Mesenteric fat pad (tissue), 1 donor: ENCODE results near the gene MFSD12. TPM values are rescaled to one million over a fixed set of nuclear protein-coding genes. Genes with fewer than 3 reads are reported as not detected.
A peak's percentile ranks its signal among the peaks of the same experiment; 100 is the strongest.

ENCODE experiments used
- DNase-seq: peaks from one replicate; pipeline ENCODE4 v3.0.0-alpha.2; 2020; ENCODE audit warnings: low spot score
- long read RNA-seq: library from polyadenylated mRNA; unstranded; transcript quantifications from one replicate; pipeline ENCODE4 v2.0.0, GENCODE V29; 2020
- total RNA-seq: library from RNA; stranded (reverse); fragmentation: NEBNext Ultra II Directional; extraction: Animal tissue kit (Norgen Biotek cat#: 25700); gene quantifications from one replicate; pipeline ENCODE4 v1.2.1, GENCODE V29; 2021
- donor health status: DM: yes; HTN: yes; CAD: no.

MFSD12 gene
- 63.1 TPM for total RNA-seq
- long read RNA-seq, transcript MFSD12-201 (10 exons, 2,124 nt) = major isoform, 29 of 119 reads
- long read RNA-seq, partial matches to known transcripts = 56 of 119 reads
- long read RNA-seq, other reads (novel, unspliced or antisense) = 32 of 119 reads

DNA sequence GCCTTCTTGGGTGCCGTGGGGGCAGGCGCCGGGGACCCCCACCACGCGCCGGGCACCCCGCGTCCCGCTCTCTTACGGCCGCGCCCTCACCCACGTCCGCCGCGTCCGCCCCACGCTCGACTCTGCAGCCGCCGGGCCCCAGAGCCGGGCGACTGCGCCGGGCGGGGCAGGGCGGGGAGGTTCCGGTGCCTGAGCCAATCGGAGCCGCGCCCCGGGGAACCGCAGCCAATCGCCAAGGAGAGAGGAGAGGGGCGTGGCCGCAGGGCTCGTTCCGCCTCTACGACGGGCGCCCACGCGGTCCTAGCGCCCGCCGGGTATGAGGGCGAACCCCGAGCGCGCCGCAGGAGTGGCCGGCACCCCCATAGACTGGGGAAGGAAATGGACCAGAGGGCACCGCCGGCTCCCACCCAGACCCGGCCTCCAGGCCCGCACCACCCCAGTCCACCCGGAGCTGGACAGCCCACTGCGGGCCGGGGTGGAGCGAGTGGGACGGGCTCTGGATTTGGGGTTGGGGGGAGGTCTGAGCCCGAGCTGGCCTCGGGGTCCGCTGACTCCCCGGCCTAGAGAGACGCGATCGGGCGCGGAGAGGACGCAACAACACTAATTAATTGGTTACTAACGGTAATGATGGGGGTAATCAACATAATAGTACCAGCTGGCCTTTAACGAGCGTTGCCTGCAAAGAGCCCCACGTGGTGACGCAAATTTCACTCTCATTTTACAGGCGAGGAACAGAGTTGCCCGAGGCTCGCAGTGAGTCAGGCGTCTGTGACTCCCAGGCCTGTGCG, at the start of gene MFSD12:
MFSD12 (minus strand) TSS at position 126 of the 788 bp plus-strand sequence. CDS start 183 bp downstream, outside the sequence.
- peak; percentile 98 for DNase-seq

DNA sequence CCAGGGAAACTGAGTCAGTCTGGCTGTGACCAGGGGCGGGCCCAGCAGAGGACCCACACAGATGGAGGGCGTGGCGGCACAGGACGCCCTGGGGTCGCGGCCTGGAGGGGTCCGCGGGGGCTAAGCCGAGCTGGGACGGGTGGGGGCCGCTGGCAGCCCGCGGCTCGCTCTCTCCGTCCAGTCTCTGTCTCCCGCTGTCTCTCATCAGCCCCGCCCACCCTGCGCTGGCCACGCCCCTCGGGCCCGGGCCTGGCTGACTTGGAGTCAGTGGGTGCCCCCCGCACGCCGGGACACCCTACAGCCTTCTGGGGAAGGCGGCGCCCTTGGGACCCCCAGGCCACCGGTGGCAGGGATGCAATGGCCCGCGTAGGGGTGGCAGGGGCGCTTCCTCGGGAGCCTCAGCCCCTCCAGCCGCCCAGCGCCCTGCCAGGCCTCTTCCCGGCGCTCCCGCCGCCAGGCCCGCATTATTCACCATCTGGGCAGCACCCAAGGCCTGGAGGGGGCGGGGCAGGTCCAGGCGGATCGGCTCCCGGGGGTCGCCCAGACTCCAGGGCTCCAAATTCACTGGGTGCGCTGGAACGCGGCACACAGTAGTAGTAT, 49.4 kb upstream of the MFSD12 start, which contains the start of gene TBXA2R:
TBXA2R (minus strand) TSS at position 186 of the 600 bp plus-strand sequence. CDS start 6,241 bp downstream, outside the sequence.
- DNase-seq = no peak

DNA sequence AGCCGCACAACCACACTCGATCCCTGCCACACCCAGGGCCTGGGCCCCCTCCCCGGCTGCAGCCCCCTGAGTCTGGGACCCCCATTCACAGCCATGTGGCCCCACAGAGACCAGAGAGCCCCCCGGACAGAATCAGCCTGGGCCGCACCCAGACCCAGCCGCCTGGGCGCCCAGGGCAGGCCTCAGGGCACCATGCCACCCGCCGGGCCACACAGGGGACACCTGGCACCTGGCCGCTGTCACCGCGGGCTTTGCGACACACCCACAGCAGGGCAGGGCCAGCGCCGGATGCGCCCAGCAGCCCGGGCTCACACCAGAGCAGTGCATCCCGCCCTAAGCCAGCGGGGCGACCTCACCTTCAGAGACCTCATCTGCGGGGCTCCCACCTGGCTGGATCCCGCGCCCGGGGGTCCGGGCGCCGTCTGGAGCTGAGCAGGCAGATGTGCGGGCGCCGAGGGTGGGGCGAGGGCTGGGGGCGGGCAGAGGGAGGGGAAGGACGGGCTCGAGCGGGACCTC, 48.8 kb upstream of the MFSD12 start:
- no peak for DNase-seq

DNA sequence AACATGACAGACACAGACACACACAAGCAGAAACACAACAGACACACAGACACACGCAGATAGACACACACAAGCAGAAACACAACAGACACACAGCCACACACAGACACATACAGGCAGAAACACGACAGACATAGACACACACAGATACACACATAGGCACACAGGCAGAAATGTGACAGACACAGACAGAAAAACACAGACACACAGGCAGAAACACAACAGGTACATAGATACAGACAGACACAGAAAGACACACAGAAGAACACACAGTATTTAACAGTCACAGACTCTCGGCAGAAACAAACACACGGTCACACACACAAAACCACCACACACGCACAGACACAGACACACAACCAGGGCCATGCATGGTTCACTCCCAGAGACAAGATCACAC, 48.4 kb upstream of the MFSD12 start:
- DNase-seq = no peak

DNA sequence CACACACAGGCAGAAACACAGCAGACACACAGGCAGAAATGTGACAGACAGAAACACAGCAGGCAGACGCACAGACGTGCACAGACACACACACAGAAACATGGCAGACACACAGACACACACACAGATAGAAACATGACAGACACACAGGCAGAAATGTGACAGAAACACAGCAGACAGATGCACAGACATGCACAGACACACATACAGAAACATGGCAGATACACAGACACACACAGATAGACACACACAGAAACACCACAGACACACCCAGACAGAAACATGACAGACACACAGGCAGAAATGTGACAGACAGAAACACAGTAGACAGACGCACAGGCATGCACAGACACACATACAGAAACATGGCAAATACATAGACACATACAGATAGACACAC, 48.0 kb upstream of the MFSD12 start:
- no peak for DNase-seq

DNA sequence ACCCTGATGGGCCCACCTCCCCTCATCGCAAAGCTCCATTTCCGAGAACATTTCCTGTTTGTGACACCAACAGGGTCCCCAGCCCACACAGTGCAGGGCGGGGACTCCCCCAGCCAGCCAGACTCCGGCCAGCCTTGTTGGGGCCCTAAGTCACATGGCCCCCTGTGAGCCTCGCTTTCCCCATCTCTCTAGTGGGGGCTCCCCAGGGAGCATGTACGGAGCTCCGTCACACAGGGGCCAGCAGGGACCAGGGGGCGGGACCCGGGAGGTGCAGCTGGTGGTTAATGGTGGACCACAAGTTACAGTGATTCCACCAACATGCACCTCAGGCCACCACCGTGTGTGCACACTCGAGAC, 47.6 kb upstream of the MFSD12 start:
- no peak for DNase-seq

DNA sequence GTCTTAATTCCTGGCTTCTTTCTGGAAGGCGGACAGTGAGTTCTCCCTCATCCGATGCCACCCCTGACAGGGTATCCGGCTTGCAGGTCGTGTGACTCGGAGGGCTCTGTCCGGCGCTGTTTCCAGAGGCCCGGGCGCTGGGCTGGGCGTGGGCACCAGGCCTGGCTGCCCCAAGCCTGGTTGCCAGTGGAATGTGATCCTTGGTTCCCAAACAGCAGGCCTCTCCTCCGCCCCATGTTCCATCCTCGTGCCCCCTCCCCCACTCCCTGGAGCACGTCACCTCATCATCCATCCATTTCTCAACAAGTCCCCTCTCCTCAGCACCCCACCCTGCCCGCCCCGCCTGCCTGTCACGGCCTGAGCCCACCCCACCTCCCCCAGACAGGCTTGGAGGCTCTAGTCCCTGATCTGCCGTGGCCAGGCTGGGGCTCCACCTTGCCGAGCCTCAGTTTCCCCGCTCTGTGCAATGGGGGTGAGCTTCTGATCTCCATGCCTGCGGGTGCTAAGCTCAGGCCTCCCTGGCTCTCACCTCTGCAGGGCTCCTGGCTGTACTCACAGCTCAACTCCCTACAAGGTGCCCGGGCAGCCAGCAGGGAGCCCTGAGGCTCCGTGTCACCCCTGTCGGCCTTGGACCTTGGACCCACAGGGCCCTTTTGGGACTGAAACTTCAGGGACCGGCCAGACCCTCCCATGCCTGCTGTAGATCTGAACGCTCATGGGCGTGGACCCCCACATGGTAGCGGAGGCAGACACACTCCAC, 47.0 kb upstream of the MFSD12 start:
- DNase-seq = no peak

DNA sequence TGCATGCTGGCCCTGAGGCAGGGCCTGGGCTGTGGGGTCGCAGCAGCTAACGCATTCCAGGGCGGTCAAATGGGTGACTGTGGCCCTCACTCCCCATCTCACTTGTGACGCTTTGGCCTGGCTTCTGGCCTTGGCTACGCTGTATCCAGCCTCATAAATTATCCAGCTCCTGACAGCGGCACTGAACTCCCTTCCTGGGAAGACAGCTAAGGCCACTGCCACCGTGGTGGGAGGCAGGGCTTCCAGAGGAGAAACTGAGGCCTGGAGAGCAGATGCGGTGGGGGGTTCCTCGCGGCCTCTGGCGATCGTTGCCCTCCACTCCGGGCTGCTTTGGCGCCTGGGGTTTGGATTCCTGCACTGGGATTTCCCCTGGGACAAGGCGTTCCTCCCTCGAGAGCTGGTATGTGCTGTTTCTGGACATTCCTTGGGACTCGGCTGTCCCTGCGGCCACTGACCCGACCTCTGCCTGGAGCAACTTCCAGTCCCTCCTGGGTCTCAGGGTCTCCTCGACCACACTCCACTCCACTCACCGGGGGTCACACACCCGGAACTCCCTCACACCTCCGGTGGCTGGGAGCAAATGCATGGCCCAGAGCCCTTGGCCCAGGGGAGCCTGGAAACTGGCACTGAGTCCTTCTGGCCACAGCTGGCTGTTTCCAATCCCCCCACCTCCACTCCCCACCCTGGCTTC, 45.9 kb upstream of the MFSD12 start:
- DNase-seq = no peak

DNA sequence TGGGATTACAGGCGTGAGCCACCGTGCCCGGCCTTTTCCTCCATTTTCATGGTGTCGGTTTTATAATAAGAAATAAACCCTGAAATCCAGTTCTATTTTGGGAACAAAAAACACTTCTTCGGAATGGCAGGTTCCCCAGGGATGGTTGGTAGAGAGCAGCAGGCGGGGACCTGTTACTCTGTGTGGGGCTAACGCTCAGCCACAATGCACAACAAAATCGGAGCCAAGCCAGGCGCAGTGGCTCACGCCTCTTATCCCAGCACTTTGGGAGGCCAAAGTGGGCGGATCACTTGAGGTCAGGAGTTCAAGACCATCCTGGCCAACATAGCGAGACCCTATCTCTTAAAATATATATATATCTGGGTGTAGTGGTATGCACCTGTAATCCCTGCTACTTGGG, 43.6 kb upstream of the MFSD12 start:
- DNase-seq = no peak

DNA sequence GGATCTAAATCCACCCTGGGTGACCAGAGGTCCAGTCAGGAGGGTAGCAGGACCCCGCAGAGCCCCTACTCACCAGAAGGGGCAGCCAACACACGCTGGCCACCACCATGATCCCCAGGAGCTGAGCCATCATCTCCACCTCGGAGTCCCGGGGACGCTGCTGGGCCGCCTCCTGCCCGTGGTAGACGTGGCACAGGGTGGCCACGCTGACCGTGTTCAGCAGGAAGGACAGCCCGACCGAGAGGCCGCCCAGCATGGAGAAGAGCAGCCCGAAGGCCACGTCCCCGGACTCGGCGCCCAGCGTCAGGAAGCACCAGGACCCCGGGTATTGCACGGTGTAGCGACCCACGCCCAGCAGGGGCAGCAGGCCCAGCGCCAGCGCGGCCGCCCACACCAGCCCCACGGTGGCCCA, 42.4 kb upstream of the MFSD12 start:
- DNase-seq = no peak

DNA sequence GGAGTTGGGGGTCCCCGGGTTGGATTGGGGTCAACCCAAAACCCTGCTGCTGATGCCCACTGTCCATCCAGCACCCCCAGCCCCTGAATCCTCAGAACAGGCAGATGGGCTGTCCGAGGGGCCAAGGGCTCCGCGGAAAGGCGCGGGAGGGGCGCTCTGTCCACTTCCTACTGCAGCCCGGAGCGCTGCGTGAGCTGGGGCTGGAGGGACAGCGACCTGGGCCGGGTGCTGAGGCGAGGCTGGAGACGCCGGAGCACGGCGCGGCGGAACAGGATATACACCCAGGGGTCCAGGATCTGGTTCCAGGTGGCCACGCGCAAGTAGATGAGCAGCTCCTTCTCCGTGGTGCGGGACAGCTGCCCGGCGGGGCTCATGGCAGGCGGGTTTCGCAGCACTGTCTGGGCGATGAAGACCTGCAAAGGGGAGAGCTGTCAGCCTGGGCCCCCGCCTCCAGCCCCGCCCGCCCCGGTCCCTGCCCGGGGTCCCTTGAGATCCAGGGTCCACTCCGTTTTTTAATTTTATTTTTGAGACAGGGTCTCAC, 38.2 kb upstream of the MFSD12 start:
- DNase-seq = no peak

DNA sequence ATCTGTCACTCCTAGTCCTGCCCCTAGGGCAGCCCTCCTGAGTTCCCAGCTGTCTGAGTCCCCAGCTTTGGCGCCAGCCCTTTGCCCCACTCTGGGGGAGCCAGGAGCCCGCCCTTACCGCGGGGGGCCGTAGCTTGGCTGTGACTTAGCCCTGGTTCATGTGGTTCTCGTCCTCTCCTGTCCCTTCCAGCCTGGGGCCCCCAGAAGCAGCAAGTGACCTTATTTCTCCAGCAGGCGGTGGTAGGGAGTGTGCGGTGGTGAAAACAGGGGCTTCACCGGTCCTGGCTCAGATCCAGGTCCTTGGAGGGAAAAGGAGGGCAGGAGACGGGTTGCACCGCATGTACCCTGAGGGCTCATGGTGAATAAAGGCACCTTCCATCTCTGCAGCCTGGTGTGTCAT, 35.8 kb upstream of the MFSD12 start:
- DNase-seq = no peak

DNA sequence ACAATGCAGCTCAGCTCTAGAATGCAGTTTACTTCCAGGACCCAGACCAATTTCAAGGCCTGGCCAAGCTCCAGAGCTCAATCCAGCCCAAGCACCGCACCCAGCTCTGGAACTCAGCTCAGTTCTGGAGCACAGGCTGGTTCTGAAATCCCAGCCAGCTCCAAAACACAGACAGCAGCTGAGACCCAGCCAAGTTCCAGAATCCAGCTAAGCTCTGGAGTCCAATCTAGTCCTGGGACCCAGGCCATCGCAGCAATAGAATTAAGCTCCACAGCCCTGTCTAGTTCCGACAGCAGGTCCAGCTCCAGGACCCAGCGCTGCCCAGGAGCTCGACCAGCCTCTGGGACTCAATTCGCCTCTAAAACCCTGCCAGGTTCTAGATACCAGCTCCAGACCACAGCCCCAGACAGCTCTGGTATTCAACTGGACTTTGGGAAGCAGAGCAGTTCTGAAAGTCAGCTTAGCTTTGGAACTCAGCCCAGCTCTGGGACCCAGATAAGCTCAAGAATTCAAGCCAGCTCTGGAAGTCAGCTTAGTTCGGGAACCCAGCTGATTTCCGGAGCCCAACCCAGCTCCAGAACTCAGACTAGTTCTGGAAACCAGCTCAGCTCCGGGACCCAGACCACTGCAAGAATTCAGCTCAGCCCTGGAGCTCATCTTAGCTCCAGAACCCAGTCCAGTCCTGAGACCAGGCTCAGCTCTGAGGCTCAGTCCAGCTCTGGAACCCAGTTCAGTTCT, 34.7 kb upstream of the MFSD12 start:
- DNase-seq = no peak

DNA sequence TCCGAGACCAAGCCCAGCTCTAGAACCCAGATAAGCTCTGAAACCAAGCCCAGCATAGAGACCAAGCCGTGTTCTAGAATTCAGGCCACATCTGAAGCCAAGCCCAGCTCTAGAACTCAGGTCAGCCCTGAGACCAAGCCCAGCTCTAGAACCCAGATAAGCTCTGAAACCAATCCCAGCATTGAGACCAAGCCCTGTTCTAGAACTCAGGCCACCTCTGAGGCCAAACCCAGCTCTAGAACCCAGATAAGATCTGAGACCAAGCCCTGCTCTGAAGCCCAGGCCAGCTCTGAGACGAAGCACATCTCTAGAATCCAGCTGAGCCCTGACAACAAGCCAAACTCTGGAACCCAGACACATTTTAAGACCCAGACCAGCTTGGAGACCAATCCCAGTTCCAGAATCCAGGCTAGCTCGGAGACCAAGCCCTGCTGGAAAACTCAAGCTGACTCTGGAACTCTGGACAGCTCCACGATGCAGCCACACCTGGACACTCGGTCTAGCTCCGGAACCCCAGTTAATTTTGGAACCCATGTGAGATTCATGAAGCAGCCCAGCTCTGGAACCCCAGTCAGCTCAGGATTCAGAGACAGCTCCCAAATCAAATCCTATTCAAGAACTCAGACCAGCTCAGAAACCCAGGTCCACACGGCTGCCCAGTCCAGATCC, 33.7 kb upstream of the MFSD12 start:
- DNase-seq = no peak

DNA sequence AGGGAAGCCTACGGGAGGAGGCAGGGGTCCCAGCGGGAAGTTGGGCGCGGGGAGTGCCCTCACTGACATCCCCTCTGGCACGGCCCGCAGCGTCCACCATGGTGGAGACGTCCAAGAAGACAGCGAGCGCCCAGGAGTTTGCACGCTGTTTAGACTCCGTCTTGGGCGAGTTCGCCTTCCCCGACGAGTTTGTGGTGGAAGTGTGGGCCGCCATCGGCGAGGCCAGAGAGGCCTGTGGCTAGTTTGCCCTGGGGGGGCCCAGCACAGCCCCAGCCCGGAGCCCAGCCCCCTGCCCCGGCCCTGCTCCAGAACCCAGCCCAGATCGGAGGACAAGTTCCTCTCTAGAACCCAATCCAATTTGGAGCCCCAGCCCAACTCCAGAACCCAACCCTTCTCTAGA, 32.6 kb upstream of the MFSD12 start:
- DNase-seq = no peak

DNA sequence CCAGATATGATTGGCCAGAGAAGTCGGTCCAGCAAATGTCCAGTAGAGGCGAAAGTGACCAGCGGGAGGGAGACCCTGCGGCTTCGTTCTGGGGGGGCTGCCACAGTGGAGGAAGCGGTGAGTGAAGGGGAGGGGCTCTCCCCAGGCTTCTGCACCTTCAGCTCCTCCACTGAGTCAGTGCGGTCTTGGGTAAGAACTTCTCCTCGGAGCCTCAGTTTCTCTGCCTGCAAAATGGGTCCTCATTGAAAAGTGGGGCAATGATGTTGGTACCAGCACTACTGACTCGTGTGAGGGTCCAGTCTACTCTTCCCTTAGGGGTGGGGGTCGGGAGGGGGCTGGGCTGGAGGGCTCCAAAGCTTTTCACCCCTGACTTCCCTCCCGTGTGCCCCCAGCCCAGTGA, 32.1 kb upstream of the MFSD12 start:
- DNase-seq = no peak

DNA sequence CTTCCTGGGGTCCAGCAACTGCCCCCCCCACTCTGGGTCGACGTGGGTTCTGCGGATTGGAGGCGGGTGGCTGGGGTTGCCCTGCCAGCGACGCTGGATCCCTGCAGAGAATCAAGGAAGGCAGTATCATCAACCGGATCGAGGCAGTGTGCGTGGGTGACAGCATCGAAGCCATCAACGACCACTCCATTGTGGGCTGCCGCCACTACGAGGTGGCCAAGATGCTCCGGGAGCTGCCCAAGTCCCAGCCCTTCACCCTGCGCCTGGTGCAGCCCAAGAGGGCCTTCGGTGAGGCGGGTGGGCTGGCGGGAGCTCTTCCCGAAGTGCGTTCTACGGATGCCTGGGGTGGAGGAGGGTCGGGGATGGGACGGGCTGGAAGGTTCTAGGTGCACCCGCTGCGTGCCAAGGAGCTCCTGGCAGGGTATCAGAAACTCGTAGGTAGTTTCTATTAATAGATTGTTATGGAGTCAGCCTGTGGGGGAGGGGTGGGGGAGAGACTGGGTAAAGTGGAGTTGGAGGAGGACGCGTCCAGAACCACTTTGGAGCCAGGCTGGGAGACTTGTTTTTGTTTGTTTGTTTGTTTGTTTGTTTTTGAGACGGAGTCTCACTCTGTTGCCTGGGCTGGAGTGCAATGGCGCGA, 29.4 kb upstream of the MFSD12 start:
- DNase-seq = no peak

DNA sequence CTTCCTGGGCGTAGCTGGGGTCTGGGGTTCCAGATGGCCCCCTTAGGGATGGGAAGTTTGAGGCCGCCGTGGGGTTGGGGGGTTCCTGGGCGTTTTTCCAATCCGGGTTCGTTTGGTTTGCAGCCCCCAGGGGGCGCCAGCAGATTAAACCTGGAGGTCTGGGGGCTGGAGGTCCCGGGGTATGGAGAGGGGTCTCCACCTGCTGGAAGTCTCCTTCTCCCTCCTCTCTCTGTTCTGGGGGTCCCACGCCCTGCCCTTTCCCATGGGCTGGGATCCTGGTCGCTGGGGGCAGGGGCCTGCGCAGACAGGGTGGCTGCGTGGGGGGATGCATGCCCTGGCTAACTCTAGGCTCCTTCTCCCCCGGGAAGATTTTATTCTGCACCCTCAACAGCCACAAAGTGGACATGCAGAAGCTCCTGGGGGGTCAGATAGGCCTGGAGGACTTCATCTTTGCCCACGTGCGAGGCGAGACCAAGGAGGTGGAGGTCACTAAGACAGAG, 28.8 kb upstream of the MFSD12 start:
- DNase-seq = no peak
